Measurements from ENCODE around the gene MTCL3.

MTCL3 gene

GRCh38 chr6:127484212-127484863 lies 34.8 kb downstream of the MTCL3 start:
- Histone ChIP-seq H3K9ac (ENCODE audit: insufficient read depth in 1 of 2, low read length in 2 of 2) (no peak overlapping the region), H3K4me1 (ENCODE audit: control insufficient read depth in 5 of 5, insufficient read depth in 5 of 5, low read length in 5 of 5) (peaks cover 0 to 4% (median 0%) of the 10 kb centered on the region in 5 donors), H3K27ac (ENCODE audit: low read depth in 1 of 2, low read length in 1 of 2) (no peak overlapping the region), H3K36me3 (ENCODE audit: control insufficient read depth in 4 of 4, insufficient read depth in 4 of 4, low read length in 4 of 4) (no peaks in the 10 kb centered on the region), H3K4me3 (no peak overlapping the region), H3K9me3 (ENCODE audit: control insufficient read depth in 4 of 4, insufficient read depth in 3 of 4, low read length in 3 of 4) (no peaks in the 10 kb centered on the region), H3K27me3 (ENCODE audit: control insufficient read depth in 3 of 3, insufficient read depth in 3 of 3, low read length in 2 of 3) (no peaks in the 10 kb centered on the region)
- WGBS, 2 donors = 17 to 19% methylated on average over 3 of the region's 3 CpGs
- peak; percentile 67 for ATAC-seq (ENCODE audit: insufficient read depth, low FRiP score)
- peak in 2 of 3 donors; percentile 12 to 19 for DNase-seq
- TF ChIP-seq, protein P1, sequence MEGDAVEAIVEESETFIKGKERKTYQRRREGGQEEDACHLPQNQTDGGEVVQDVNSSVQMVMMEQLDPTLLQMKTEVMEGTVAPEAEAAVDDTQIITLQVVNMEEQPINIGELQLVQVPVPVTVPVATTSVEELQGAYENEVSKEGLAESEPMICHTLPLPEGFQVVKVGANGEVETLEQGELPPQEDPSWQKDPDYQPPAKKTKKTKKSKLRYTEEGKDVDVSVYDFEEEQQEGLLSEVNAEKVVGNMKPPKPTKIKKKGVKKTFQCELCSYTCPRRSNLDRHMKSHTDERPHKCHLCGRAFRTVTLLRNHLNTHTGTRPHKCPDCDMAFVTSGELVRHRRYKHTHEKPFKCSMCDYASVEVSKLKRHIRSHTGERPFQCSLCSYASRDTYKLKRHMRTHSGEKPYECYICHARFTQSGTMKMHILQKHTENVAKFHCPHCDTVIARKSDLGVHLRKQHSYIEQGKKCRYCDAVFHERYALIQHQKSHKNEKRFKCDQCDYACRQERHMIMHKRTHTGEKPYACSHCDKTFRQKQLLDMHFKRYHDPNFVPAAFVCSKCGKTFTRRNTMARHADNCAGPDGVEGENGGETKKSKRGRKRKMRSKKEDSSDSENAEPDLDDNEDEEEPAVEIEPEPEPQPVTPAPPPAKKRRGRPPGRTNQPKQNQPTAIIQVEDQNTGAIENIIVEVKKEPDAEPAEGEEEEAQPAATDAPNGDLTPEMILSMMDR (IDR thresholded peaks at IDR 0.05; ENCODE audit: control extremely low read depth, extremely low read depth) = no peak

DNA sequence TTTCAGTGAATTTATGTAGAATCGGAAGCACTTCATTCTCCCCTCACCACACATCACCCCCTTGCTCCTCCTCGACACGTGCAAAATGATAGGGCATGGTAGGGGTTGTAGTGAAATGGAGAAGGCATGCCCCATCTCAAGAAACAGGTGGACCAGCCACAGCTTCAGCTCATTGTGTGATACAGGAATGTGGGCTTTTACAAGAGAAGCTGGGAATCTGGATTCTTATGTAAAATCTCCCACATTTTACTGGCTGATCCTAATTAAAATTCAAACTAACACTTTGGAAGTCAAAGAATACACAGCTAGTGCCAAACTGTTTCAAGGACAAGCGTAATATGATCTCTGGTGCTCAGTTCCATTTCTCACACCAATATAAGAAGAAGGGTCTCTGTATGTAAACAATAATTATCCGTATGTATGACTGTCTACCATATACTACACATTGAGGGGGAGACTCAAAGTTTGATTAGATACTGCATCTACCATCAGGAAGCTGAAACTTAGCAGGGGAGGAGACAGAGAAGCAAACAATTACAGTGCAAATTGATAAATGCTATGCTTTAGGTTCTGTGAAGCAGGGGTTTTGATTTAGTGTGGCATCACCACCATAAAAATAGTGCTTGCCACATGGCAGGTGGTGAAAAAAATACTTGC lies 35.6 kb downstream of the MTCL3 start:
- Histone ChIP-seq H3K4me3 (no peak overlapping the region), H3K36me3 (ENCODE audit: control insufficient read depth in 4 of 4, insufficient read depth in 4 of 4, low read length in 4 of 4) (peaks cover 0 to 2% (median under 1%) of the 10 kb centered on the region in 4 donors), H3K27ac (ENCODE audit: low read depth in 1 of 2, low read length in 1 of 2) (no peak overlapping the region), H3K9me3 (ENCODE audit: control insufficient read depth in 4 of 4, insufficient read depth in 3 of 4, low read length in 3 of 4) (no peaks in the 10 kb centered on the region), H3K27me3 (ENCODE audit: control insufficient read depth in 3 of 3, insufficient read depth in 3 of 3, low read length in 2 of 3) (no peaks in the 10 kb centered on the region), H3K4me1 (ENCODE audit: control insufficient read depth in 5 of 5, insufficient read depth in 5 of 5, low read length in 5 of 5) (peaks cover 0 to 4% (median 0%) of the 10 kb centered on the region in 5 donors), H3K9ac (ENCODE audit: insufficient read depth in 1 of 2, low read length in 2 of 2) (no peak overlapping the region)
- 80 to 90% methylated on average over 5 of the region's 5 CpGs for WGBS, 2 donors
- TF ChIP-seq, protein P1 (IDR thresholded peaks at IDR 0.05; ENCODE audit: control extremely low read depth, extremely low read depth) = no peak
- DNase-seq (no peak), ATAC-seq (ENCODE audit: insufficient read depth, low FRiP score) (no peak)

DNA sequence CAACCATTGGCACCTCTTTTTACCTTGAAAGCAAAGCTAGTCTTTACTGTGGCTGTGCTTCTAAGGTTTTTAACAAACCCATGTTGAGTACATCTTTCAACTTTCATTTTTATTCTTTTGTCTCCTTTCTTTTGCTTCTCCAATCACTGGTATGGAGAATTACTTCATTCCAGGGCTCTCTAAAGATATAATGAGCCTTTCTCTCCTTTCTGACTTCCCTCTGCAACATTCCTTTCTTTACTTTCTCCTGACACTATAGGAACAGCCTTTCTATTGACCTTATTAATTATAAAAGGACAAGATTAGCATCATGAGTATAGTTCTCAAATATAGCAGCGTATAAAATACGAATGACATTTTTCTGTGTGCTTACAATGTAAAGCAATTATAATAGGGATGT lies 36.8 kb downstream of the MTCL3 start:
- Histone ChIP-seq H3K27me3 (ENCODE audit: control insufficient read depth in 3 of 3, insufficient read depth in 3 of 3, low read length in 2 of 3) (no peaks in the 10 kb centered on the region), H3K27ac (ENCODE audit: low read depth in 1 of 2, low read length in 1 of 2) (no peak overlapping the region), H3K4me3 (no peak overlapping the region), H3K9ac (ENCODE audit: insufficient read depth in 1 of 2, low read length in 2 of 2) (no peak overlapping the region), H3K4me1 (ENCODE audit: control insufficient read depth in 5 of 5, insufficient read depth in 5 of 5, low read length in 5 of 5) (peaks cover 0 to 4% (median 0%) of the 10 kb centered on the region in 5 donors), H3K36me3 (ENCODE audit: control insufficient read depth in 4 of 4, insufficient read depth in 4 of 4, low read length in 4 of 4) (peaks cover 0 to 8% (median 1%) of the 10 kb centered on the region in 4 donors), H3K9me3 (ENCODE audit: control insufficient read depth in 4 of 4, insufficient read depth in 3 of 4, low read length in 3 of 4) (no peaks in the 10 kb centered on the region)
- no peak for DNase-seq
- TF ChIP-seq, protein P1 (IDR thresholded peaks at IDR 0.05; ENCODE audit: control extremely low read depth, extremely low read depth) = no peak
- 95 to 97% methylated on average over 2 of the region's 2 CpGs for WGBS, 2 donors
- ATAC-seq (ENCODE audit: insufficient read depth, low FRiP score) = no peak
